GM21717 (cell line): ENCODE data around the gene SRXN1.
"Not testable (repeated sequence)": the region's sequence is repeated elsewhere in the genome, so short reads cannot be mapped to it uniquely, and the experiment has no call there.

ENCODE experiments used
- ATAC-seq: cut with Tn5 transposase; IDR thresholded peaks from one replicate; pipeline ENCODE4 v1.9.1; 2021; ENCODE audit warnings: mild to moderate bottlenecking, moderate library complexity; ENCODE audit not compliant: unreplicated experiment

SRXN1 gene

DNA sequence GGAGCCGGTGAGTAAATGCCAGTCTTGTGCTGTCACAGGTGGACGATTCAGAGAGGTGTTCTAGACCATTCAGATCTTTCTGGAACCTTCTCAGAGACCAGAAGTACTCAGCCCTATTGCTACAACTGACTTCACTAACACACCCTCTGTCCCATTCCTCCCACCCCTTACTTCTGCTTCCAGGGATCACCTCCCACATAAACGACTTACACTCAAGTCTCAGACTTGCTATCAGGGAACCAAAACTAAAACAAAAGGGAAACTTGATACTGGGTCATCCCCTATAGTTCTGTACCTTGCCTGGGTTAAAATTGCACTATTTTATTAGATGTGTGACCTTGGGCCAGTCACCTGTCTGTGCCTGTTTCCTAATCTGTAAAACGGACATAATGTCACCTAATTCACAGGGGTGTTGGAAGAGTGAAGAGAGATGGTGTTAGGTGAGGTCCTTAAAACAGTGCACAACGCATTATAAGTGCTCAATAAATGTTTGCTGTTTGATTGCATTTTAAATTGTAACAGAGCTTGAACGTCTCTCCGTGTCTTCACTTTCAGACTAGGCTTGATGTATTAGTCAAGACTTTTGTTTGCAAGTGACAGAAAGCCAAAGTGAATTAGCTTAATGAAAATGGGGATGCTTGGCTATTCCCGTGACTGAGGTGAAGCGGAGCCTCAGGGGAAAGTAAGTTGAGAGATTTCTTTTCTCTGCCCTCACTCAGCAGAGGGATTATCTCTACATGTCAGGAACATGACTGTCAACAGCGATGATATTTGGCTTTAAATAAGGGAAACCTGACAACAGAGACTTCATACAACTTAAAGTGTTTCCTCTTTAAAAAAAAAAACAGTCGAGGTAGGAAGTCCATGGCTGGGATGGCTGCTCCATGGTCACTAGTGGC is 3.0 kb upstream of the SRXN1 start:
- ATAC-seq, result no peak

DNA sequence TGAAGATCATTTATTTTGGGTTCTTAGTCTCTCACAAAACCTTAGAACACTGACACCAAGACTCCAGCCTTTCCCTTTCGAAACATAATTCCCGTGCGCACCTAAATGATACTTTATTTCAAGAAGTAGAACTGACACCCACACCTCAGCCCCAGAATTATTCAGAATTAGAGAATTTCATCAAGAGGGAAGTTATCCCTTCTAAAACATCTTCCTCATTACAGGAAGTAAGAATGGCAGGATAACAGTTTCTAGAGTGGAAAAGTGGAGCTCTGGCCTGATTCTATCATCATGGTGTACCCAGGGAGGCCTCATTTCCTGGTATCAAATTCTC is 1.4 kb upstream of the SRXN1 start:
- ATAC-seq, result no peak

DNA sequence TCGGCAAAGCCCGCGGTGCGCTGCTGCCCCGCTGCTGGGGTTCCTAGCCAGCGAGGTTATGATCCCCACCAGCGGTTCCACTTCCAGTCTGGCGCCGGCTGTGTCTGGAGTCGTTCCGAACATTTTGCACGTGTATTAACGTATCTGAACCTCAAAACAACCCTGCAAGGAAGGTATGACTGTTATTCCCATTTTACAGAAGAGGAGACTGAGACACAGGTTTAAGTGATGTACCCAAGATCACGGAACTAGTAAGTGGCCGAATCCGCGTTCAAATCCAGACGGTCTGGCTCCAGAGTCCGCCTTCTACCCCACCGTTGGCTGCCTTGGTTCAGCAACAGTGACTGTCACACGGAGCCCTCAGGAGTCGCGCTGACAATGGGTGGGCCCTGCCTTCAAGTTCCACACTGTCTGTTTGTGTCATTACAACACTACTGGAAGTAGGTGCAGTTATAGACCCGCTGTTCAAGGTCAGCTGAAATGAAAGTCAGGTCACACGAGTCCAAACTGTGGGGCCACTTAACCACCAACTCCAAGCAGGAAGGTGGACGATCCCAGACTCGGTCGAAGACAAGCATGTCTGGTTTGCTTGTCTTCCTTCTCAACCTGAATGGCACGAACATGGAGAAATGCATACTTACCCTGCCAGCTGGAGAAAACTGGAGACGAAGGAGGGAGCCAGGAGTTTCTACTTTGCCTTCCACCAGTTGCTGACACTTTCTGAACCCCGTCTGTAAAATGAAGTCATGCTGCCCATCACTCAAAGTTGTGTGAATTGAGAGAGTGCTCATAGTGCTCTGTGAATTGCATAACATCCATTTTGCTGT is 803 bp upstream of the SRXN1 start:
- ATAC-seq, result no peak

DNA sequence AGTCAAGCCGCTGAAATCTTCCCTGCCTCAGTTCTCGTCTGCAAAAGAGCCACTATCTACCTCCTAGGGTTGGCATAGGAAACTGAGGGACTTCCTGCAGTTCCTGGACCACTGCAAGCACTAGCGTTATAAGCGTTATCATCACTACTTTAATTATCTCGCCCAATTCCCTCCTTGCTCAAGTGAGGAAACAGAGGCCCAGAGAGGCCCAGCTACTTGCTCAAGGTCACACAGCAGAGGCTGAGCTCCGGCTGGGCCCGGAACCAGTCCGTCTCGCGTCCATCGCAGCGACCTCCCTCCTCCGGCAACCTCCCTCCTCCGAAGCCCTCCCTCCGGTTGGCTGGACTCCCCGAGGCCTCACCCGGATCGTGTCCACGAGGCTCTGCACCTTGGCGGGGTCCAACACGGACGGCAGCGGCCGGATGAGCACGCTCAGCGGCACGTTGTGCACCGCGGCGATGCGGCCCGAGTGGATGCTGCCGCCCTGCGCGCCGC is 338 bp downstream of the SRXN1 start:
- peak; percentile 26 for ATAC-seq

DNA sequence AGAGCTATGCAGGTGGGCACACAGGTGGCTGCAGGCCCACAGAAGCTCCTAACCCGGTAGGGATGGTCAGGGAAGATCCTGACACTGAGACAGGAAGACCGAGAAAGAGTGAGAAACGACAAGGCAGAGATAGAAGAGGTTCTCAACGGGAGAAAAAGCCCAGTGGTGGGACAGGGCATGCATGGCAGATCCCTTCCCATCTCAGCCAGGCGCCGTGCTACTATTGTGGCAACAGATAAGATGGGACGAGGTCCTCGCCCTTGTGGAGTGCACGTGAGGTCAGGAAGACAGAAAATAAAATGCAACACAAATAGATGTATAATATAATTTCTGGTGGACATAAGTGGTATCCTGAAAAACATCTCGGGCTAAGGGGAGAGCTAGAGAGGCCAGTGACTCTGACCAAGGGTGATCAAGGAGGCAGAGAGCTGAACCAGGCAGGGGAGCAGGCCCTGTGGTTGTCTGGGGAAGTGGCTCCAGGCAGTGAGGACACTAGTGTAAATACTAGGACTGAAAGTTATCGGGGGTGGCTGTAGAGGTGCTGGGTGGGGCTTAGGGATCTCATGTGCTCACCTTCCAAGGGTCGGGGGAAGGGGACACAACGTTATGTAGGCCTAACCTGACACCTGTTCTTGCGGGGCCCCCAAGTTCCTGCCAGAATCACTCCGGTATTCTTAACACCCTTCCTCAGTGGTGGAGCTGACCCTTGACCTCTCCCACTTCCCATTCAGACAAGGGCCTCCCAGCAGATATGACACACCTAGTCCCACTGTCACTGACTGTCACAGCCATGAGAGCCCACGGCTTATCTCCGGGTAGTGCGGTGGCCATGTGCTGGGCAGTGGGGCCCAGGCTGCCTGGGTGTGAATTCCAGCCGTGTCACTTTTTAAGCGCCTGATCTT is 1.0 kb downstream of the SRXN1 start:
- no peak for ATAC-seq

DNA sequence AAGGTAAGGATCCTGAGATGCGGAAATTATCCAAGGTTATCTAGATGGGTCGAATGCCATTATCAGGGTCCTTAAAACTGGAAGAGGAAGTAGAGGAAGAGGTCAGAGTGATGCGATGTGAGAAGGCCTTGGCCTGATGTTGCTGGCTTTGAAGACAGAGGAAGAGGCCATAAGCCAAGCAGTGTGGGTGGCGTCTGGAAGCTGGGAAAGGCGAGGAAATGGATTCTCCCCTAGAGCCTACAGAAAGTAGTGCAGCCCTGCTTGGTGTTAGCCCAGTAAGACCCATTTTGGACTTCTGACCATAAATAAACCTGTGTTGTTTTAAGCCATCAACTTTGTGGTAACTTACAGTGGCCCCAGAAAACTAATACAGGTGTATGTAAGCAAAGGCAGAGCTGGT is 2.0 kb downstream of the SRXN1 start:
- no peak for ATAC-seq

DNA sequence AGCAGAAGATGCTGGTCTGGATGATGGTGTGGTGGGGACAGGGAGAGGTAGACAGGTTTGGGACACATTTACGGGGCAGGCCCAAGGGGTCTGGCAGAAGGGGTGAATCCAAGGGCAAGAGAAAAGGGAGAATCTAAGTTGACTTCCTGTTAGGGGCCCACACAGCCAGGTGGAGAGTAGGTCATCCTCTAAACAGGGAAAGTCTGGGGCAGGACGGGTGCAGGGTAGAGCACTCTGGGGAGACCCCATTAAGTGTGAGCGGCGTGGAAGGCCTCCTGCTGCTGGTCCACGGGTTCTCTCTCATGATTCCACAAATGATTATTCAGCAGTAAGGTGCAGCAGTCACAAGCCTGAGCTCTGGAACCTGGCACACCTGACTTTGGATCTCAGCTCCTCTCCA is 2.7 kb downstream of the SRXN1 start:
- no peak for ATAC-seq

DNA sequence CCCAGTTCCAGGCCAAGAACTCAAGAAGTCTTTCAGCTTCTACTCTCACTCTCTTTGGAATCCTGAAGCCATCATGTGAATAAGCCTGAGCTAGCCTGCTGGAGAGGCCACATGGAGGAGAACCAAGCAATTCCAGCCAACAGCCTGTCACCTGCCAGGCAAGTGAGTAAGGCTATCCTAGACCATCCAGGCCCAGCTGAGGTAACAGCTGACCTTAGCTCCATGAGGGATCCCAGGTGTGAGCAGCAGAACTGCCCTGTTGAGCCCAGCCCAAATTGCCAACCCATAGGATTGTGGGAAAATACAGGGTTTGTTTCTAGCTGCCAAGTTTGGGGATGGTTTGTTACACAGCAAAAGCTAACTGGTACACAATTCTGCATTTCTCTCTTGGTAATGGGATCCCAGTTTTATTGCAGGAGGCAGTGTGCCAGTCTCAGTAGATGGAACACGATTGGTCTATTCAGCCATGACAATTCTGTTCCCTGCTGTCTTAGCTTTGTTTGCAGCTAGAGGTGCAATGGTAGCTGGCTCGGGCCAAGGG is 5.5 kb downstream of the SRXN1 start:
- ATAC-seq, result no peak

DNA sequence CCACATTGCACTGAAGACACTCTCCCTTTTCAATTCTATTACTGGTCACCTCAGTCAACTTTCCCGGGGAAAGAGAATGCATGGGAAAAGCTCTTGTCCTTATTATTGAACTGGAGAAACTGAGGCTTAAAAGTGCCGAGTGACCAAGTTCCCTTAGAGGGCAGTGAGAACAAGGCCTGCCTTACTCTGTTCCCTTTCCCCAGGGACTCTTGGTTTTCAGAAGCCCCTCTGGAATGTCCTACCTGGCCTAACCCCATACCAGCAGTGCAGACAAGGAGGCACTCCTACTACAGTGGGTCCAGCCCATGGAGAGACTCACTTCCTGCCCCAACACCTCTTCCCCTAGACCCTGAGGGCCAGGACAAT is 6.1 kb downstream of the SRXN1 start:
- ATAC-seq, result no peak

DNA sequence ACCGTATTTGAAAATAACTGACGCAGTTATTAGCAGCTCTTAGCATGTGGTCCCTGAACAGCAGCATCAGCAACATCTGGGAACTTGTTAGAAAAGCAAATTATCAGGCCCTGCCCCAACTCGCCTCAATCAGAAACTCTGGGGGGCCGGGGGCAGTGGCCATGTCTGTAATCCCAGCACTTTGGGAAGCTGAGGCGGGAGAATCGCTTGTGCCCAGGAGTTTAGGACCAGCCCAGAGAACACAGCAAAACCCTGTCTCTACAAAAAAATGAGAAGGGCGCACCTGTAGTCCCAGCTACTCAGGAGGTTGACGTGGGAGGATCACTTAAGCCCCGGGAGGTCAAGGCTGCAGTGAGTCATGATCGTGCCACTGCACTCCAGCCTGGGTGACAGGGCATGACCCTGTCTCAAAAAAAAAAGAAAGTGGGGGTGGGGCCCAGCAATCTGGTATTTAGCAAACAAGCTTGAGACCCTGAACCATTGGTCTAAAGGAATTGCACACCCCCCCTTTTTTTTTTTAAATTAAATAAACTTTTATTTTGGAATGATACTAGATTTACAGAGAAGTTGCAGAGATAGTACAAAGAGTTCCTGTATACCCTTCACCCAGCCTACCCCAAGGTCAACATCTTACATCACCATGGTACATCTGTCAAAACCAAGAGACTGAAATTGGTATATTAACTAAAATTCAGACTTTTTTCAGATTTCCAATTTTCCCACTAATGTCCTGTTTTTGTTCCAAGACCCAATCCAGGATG is 6.7 kb downstream of the SRXN1 start:
- no peak for ATAC-seq

DNA sequence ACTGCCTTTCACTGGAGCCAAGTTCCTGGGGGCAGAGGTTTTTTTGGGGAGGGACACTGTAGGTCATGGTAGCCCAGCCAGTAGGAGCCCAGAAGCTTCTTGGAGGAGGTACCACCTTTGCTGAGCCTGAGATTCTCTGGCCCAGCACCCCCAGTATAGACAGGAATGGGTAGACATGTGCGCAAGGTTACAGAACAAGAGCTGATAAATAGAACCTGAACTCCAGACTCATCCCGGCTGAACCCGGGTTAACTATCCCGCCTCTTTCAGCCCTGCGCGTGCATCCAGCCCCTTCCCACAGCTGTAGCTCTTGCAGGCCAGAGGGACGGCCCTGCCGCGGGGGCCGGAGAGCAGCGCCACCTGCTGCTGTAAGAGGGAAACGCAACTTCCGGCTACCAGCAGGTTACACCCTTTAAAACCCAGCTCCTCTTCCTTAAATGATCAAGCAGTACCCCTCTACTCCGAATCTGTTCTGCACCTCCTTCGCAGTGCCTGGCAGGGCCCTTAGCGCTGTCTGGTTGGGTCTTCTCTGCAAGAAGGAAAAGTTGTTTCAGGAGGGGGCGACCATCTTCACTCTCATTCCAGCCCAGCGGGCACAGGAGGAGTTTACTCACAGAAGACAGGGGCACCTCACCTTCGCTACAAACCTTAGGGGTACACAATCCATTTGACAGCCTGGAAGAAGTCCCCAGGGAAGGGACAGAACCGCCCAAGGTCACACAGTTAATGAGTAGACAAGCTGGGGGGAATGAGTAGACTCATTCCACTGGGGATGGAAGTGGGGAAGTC is 7.5 kb downstream of the SRXN1 start:
- ATAC-seq, result no peak

DNA sequence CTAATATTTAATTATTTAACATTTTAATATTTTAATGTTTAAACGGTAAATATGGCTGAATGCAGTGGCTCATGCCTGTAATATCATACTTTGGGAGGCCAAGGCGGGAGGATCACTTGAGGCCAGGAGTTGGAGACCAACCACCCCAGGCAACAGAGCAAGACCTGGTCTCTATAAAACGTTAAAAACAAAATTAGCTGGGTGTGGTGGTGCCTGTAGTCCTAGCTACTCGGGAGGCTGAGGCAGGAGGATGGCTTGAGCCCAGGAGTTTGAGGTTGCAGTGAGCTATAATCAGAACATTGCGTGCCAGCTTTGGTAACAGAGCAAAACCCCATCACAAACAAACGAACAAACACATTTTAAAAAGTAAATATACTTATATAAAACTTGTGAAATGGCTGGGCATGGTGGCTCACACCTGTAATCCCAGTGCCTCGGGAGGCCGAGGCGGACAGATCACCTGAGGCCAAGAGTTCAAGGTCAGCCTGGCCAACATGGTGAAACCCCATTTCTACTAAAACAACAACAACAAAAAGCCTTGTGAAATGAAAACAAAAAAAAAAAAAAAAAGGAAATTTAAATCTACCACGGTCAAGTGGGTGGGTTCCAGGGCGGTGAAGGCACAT is 8.2 kb downstream of the SRXN1 start:
- ATAC-seq, result no peak

DNA sequence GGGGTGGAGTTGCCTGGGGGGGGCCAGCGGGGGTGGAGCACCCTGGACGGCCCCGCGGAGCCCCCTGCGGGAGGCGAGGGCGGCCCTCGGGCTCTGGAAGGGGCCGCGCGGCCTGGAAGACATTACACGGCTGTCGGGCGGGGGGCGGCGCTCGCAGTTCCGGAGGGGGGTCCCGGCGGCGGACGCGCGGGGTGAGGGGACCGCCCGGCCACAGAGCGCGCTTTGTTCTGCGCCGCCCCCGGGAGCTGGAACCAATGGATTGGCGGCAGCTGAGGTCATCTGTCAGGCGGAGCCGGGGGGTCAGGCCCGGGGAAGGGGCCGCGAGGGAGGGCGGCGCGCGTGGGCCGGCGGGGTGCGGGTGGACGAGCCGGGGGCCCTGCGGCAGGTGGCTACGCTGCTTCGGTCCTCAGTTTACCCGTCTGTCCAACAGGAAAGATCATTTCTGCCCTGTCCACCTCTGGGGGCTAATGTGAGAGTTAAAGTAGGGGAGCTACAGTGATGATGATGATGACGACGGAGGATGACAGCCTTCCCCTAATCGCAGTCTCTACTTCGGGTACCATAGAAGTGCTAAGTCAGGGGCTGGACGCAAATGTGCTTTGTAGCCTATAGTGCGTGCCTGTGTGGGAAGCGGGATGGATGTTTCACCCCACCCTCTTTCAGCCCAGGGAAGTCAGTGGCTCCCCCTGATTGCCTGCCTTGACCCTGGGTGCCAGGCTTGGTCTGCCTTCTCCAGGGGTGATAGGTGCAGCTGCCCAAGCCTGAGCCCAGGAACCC is 10.4 kb downstream of the SRXN1 start:
- no peak for ATAC-seq

DNA sequence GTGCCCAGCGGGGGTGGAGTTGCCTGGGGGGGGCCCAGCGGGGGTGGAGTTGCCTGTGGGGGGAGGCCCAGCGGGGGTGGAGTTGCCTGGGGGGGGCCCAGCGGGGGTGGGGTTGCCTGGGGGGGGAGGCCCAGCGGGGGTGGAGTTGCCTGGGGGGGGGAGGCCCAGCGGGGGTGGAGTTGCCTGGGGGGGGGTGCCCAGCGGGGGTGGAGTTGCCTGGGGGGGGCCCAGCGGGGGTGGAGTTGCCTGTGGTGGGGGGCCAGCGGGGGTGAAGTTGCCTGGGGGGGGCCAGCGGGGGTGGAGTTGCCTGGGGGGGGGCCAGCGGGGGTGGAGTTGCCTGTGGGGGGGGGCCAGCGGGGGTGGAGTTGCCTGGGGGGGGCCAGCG is 11.0 kb downstream of the SRXN1 start:
- not testable (repeated sequence) for ATAC-seq

DNA sequence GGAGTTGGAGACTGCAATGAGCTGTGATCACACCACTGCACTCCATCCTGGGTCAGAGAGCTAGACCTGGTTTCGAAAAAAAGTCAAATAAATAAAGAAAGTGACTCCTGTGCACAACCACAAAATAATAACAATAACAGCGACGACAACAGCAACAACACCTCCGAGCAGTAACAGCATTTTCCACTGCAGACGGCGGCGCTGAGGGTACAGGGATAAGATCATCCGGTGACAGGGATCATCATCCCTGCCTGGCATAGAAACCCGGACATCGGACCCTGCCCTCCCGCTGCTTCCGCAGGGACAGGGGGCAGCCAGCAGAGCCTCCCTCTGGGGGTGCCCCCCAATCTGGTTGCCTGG is 11.5 kb downstream of the SRXN1 start:
- ATAC-seq, result no peak

DNA sequence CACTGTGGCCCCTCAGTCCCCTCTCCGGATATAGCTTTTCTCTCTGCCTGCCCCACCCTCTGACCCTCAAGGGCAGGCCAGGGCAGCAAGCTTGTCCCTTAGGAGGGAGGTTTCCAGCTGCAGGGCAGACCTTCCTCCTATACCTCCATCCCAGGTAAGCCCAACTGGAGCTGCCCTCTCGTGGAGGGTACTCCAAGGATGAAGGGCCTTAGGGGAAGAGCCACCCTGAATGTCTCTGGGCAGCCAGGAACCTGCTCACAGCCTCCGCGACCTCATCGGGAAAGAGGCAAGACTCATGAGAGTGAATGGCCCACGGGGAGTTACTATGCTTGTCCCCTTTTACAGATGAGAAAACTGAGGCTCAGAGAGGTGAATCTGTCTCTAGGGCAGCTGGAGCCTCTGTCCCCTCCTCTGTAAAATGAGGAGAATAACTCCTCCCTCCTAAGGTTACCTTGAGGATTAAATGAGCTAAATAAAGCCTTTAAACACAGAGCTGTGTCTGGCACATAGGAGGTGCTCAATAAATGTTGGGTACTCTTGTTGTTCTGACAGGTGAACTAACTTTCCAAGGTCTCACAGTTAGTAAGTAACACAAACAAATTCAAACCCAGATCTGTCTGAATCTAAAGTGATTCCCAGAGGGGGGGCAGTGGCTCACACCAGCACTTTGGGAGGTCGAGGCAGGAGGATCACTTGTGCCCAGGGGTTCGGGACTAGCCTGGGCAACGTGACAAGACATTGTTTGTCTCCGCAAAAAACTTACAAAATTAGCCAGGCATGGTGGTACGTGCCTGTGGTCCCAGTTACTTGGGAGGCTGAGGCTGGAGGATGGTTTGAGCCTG is 12.1 kb downstream of the SRXN1 start:
- no peak for ATAC-seq

DNA sequence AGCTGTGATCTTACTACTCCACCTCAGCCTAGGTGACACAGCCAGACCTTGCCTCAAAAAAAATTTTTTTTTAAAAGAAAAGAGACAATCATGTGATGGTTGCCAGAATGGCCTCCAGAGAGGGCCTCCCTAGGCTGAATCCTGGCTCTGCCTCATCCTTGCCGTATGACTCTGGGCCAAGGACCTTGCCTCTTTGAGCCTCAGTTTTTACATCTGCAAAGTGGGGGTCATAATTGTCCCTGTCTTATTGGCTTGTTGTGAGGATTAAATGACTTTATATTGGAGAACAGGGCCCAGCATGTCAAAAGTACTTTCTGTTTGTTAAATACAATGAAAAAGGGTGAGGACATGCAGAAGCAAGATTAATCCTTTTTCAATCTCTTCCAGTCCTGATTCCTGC is 14.4 kb downstream of the SRXN1 start:
- ATAC-seq, result no peak
